Body of pancreas (tissue), 4 donors: ENCODE data around the gene COQ10A.
A peak's percentile ranks its signal among the peaks of the same experiment; 100 is the strongest.

ENCODE experiments used
- CTCF ChIP-seq, 7 experiments: fragments of 450-650 bp in 4 of 7; fragments of 200-600 bp in 3 of 7; sonication (generic) in 3 of 7; IDR thresholded peaks; one replicate each; pipeline ENCODE4 v1.5.1; 2016 to 2019; ENCODE audit warnings: antibody characterized with exemption in 7 of 7
- POLR2A ChIP-seq, 3 donors: fragments of 450-650 bp; IDR thresholded peaks; one replicate each; pipeline ENCODE4 v1.6.1; 2016; ENCODE audit warnings: antibody characterized with exemption in 3 of 3, mild to moderate bottlenecking in 2 of 3

DNA sequence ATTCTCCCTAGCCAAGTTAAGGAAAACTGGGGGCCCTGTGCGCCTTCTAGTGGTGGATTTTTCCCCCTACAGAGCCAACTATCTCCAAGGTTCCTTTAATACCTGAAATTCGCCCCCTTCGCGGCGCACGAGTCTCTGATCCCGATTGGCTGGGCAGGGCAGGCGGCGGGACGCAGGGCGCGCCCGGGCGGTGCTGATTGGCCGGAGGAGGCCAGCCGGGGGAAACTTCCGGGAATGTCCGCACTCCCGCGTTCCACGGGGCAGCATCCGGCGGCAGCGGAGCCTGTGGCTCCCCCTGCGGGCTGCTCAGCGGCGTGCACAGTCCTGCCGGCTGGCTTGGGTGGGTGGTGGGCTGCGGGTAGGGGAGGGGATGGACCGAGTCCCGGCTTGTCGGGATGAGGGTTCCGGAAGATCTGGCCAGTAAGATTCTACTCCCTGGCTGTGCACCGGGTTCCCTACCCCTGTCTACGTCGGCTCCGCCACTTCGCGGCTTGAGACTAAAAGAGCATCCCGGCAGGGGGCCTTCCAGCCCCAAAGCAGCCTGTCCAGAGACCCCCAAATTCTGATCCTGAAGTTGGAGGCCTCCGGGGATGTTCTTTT is 42.5 kb upstream of the COQ10A start, which contains the start of gene NABP2:
- TF ChIP-seq CTCF (IDR thresholded peaks at IDR 0.05) = peak; percentile 79 to 96 (median 92)
- TF ChIP-seq POLR2A (IDR thresholded peaks at IDR 0.05) = peak in 2 of 3 donors; percentile 63 to 65
